Calu3 (cell line): ENCODE results near the gene NUP214. TPM values are rescaled to one million over a fixed set of nuclear protein-coding genes. Genes with fewer than 3 reads are reported as not detected.
"Not testable (repeated sequence)": the region's sequence is repeated elsewhere in the genome, so short reads cannot be mapped to it uniquely, and the experiment has no call there.

Experiments
- BruUV-seq: library from RNA; stranded (reverse); fragments of 400-500 nt; replicated peaks from 2 replicates; lab custom pipeline; 2021; lab: Mats Ljungman, UMichigan
- CTCF ChIA-PET: fragments of 300-600 bp; sonication (Branson Sonifier 250); formaldehyde crosslinking; loops from one replicate; lab custom pipeline; 2022; ENCODE audit warnings: antibody characterized with exemption; lab: Charles Lee
- DNase-seq: peaks from one replicate; pipeline ENCODE4 v3.0.0; 2022
- H3K27ac Mint-ChIP-seq: one replicate; pipeline ENCODE4 v1.8.0; 2022; ENCODE audit warnings: mixed read lengths; ENCODE audit not compliant: unreplicated experiment
- H3K27me3 Mint-ChIP-seq: one replicate; pipeline ENCODE4 v1.8.0; 2022; ENCODE audit warnings: mixed read lengths; ENCODE audit not compliant: unreplicated experiment
- H3K36me3 Mint-ChIP-seq: one replicate; pipeline ENCODE4 v1.8.0; 2022; ENCODE audit warnings: mild to moderate bottlenecking, moderate library complexity, mixed read lengths; ENCODE audit not compliant: insufficient read depth, unreplicated experiment
- H3K4me1 Mint-ChIP-seq: one replicate; pipeline ENCODE4 v1.8.0; 2022; ENCODE audit warnings: mild to moderate bottlenecking, low read depth, mixed read lengths; ENCODE audit not compliant: unreplicated experiment
- H3K4me3 Mint-ChIP-seq: one replicate; pipeline ENCODE4 v1.8.0; 2022; ENCODE audit warnings: mild to moderate bottlenecking, low read depth, moderate library complexity, mixed read lengths; ENCODE audit not compliant: unreplicated experiment
- H3K9me3 Mint-ChIP-seq: one replicate; pipeline ENCODE4 v1.8.0; 2022; ENCODE audit warnings: low read depth, mixed read lengths; ENCODE audit not compliant: unreplicated experiment
- CTCF ChIP-seq: fragments of 200-600 bp; IDR thresholded peaks from one replicate; pipeline ENCODE4 v1.8.0; 2022; ENCODE audit warnings: antibody characterized with exemption; ENCODE audit not compliant: unreplicated experiment
- intact Hi-C: fragments of 100-400 bp; cut with micrococcal nuclease; formaldehyde crosslinking; loops from one replicate; pipeline ENCODE4 v1.10.0; 2022; ENCODE audit not compliant: unreplicated experiment
- total RNA-seq: library from RNA; stranded (reverse); gene quantifications from 2 replicates; pipeline ENCODE4 v1.2.3, GENCODE V29; 2022

The NUP214 gene
- total RNA-seq, 1 experiment from 2014 or later = 50.0 TPM

DNA sequence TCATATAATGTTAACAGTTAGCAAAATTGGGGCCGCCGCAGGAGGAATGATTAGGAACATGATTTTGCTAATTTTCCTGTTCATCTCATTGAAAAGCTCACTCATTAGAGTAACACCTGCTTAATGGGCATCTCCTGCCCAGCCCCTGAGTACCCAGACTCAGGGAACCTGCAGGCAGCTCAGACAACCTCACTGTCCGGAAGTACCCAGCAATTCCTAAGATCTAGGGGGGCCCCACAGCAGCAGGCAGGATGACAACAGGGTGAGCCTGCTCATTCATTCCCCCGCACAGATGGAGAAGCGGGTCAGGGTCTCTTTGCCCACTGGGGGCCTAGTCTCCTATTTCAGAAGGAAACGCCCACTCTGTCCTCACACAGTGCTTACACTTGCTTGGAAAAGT, 138.3 kb downstream of the NUP214 start:
- CTCF ChIA-PET = no interaction called here
- no peaks in the 10 kb centered on the region for H3K36me3 Mint-ChIP-seq
- H3K9me3 Mint-ChIP-seq = no peaks in the 10 kb centered on the region

DNA sequence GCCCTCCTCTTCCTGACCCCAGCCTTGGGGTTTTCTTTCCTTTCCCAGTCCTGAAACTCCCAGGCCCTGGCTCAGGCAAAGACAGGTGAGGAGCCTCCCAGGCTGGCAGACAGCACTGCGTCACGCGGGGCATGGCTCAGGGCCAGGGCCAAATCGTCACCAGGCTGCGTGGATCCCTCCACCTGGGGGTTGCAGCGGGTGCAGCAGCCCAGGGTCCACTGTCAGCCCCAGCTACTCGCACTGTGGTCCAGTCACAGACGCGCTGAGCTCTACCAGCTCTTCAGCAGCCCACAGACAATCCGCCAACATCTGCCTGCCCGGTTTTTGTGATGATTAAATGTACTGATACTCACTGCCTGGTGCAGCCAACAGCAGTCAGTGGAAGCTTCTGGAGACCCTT, 138.8 kb downstream of the NUP214 start:
- intact Hi-C loops = no loop called here
- Mint-ChIP-seq H3K9me3 (no peaks in the 10 kb centered on the region), H3K36me3 (no peaks in the 10 kb centered on the region), H3K4me3 (no peak overlapping the region), H3K27me3 (peaks cover 32% of the 10 kb centered on the region), H3K4me1 (no peaks in the 10 kb centered on the region), H3K27ac (no peak overlapping the region)
- no peak for DNase-seq
- no peak for TF ChIP-seq CTCF
- CTCF ChIA-PET = no interaction called here
- no TSS peak for BruUV-seq

More for the DNA sequence above, 138.3 kb downstream of the NUP214 start:
- TF ChIP-seq CTCF = no peak
- H3K27me3 Mint-ChIP-seq = peaks cover 36% of the 10 kb centered on the region
- DNase-seq = no peak
- intact Hi-C loops = no loop called here
- BruUV-seq = no TSS peak
- H3K4me3 Mint-ChIP-seq = no peak overlapping the region
- H3K27ac Mint-ChIP-seq = no peak overlapping the region
- H3K4me1 Mint-ChIP-seq = no peaks in the 10 kb centered on the region

DNA sequence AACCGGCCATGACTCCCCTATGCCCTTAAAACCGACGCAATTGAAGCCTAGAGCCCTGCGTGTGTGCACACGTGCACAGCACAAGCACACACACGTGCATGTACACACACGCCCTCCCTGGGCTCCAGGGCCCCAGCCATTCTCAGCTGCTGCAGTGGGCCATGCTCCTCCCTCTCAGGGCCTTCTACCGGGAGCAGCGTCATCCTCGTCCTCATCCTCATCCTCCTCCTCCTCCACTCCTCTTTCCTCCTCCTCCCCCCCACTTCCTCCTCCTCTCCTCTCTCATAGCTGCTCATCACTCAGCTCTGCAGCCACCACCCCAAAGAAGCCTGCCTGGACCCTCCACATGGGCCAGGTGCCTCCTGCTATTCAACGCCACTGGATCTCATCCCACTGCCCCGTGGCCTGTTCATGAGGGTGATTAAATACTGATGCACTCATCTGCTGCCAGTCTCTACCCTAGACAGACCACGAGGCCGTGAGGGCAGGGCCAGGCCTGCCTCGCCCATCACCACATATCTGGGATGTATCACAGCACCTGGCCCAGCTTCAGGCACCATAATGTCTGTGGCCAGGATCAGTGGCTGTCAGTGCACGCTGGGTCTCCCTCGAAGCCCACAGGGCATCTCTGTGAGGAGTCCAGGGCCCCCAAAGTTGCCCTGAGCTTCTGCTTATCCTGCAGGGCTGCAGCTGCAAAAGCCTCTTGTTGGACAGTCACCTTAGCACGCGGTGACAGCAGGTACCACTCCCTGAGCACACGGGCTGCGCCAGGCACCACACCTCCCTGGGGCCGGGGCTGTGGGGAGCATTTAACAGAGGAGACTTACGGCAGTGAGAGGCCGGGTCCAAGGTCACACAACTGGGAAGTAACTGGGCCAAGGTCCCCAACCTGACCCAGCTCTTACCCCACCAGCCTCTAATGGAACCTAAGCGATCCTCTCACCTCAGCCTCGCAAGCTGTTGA, 141.2 kb downstream of the NUP214 start:
- intact Hi-C loops = no loop called here
- no peak for DNase-seq
- Mint-ChIP-seq H3K4me3 (no peak overlapping the region), H3K36me3 (no peaks in the 10 kb centered on the region), H3K9me3 (no peaks in the 10 kb centered on the region), H3K27ac (no peak overlapping the region), H3K4me1 (no peaks in the 10 kb centered on the region), H3K27me3 (peaks cover 13% of the 10 kb centered on the region)
- no TSS peak for BruUV-seq
- TF ChIP-seq CTCF = no peak
- CTCF ChIA-PET = interaction anchor here (0.6 kb wide), 1 partner anchor 1353 kb away, joined by 3 read pairs; no protein-coding TSS in a partner anchor

- CTCF ChIA-PET = no interaction called here
- no peak for TF ChIP-seq CTCF
Observed at GRCh38 chr9:131270171-131271015, 145.0 kb downstream of the NUP214 start.

GRCh38 chr9:131271016-131271273, 145.6 kb downstream of the NUP214 start:
- peaks cover 23% of the 10 kb centered on the region for H3K27me3 Mint-ChIP-seq
- H3K9me3 Mint-ChIP-seq, intact Hi-C loops, H3K4me1 Mint-ChIP-seq, BruUV-seq, CTCF ChIA-PET, H3K4me3 Mint-ChIP-seq, DNase-seq, H3K27ac Mint-ChIP-seq, H3K36me3 Mint-ChIP-seq: not testable (repeated sequence)

More at GRCh38 chr9:131270171-131271015, 145.0 kb downstream of the NUP214 start:
- Mint-ChIP-seq H3K36me3 (no peaks in the 10 kb centered on the region), H3K9me3 (no peaks in the 10 kb centered on the region), H3K4me3 (no peak overlapping the region), H3K4me1 (no peaks in the 10 kb centered on the region), H3K27ac (no peak overlapping the region), H3K27me3 (peaks cover 17% of the 10 kb centered on the region)
- DNase-seq = no peak
- no TSS peak for BruUV-seq
- intact Hi-C loops = no loop called here
